Measurements from ENCODE around the gene ARL5A. TPM values are rescaled to one million over a fixed set of nuclear protein-coding genes. Genes with fewer than 3 reads are reported as not detected.

ARL5A gene
- total RNA-seq, 1 donor from 2014 or later = 21.9 TPM

DNA sequence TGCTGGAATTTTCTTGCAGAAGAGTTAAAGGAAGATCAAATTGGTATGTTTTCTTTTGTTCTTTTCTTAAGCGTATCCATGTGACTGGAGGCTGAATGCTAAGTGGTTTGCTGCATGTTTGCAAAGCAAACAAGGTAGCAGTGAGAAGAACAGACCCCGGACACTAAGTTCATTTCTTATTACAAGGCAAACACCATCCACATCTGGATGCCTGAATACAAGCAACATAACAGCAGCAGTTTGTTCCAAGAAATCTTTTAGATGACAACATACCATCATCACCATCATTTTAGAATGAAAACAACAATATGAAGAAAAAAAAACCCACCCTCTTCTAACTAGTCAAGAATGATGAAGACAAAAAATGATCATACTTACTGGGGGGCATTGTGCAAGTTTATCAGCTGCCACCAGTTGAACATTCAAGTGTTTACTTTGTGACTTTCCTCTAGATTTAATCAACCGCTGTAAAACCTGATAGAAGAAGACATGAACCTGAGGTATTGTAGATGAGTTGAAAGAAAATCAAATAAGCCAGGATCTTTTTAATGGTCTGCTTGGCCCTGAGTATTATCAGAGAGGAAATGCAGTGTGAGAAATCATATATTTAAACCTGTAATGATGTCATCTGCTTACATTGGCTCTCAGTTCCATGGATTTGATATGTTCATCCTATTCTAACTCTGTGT, 25.0 kb upstream of the ARL5A start:
- Histone ChIP-seq H3K27ac (ENCODE audit: low read depth, low read length) (no peak overlapping the region), H3K27me3 (ENCODE audit: control insufficient read depth in 3 of 3, insufficient read depth in 3 of 3, low read length in 3 of 3) (no peaks in the 10 kb centered on the region), H3K9me3 (ENCODE audit: control insufficient read depth in 3 of 3, low read length in 3 of 3) (no peaks in the 10 kb centered on the region)

DNA sequence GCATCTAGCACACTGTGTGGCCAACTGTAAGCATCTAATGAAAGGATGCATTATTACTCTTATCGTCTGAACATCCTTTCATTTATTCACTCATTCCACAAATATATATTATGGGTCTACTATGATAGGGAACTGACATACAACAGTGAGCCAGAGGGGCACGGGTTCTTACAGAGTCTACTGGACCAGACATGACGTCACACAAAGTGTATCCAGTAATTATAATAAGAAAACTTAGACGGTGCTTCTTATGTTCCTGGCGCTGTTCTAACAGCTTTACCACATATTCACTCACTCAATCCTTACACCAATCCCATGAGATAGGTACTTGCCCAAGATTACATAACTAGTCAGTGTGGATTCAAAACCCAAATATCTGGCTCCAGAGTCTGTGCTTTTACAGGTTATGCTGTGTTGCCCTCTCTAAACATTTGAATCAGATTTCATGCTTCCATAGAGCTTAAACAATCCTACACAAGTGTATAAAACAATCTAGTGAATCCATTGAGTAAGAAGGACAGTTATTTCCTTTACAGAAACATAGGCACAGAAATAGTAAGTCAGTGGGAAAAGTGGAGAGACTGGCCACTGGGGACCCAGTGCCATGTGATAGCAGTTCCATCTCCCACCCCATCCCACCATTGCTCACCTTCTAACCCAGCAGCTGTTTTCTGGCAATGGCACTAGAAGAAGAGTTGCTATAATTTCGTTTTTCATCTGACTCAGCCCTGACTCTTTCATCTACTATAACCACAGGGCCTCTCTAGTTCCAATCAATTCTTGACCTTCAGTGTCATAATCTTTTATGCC, 24.2 kb upstream of the ARL5A start:
- Histone ChIP-seq H3K4me3 (ENCODE audit: low read length in 3 of 3) (no peak overlapping the region), H3K27me3 (ENCODE audit: control insufficient read depth in 3 of 3, insufficient read depth in 3 of 3, low read length in 3 of 3) (no peaks in the 10 kb centered on the region), H3K9ac (ENCODE audit: low read depth in 1 of 3, low read length in 3 of 3) (no peak overlapping the region), H3K27ac (ENCODE audit: low read depth, low read length) (peak overlapping the region; percentile 23), H3K36me3 (ENCODE audit: control insufficient read depth in 3 of 3, insufficient read depth in 3 of 3, low read length in 3 of 3) (no peaks in the 10 kb centered on the region), H3K4me1 (ENCODE audit: control insufficient read depth in 3 of 3, insufficient read depth in 3 of 3, low read length in 3 of 3) (peaks cover 0 to 5% (median 0%) of the 10 kb centered on the region in 3 donors), H3K9me3 (ENCODE audit: control insufficient read depth in 3 of 3, low read length in 3 of 3) (no peaks in the 10 kb centered on the region)

More for the DNA sequence above, 25.0 kb upstream of the ARL5A start:
- H3K9ac ChIP-seq (ENCODE audit: low read depth in 1 of 3, low read length in 3 of 3) = no peak overlapping the region
- H3K4me1 ChIP-seq (ENCODE audit: control insufficient read depth in 3 of 3, insufficient read depth in 3 of 3, low read length in 3 of 3) = peaks cover 0 to 5% (median 0%) of the 10 kb centered on the region in 3 donors
- H3K36me3 ChIP-seq (ENCODE audit: control insufficient read depth in 3 of 3, insufficient read depth in 3 of 3, low read length in 3 of 3) = no peaks in the 10 kb centered on the region
- H3K4me3 ChIP-seq (ENCODE audit: low read length in 3 of 3) = no peak overlapping the region

DNA sequence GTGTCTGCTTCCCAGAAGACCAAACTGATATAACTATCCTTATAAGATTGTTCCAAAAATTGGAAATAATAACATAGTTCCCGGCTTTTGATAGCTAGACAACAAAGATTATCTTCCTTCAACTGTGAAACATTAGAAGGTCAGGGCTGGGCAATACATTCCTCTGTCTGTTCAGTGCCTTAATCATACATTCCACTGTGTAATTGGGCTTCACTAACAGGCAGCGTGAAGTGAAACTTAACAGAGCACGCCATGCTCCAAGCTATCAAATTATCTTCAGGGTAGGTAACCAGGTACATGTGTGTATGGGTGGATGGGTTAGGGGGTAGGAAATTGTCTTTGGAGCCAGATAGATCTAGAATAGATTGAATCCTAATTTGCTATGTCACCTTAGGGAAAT, 23.5 kb upstream of the ARL5A start:
- no peaks in the 10 kb centered on the region for H3K36me3 ChIP-seq (ENCODE audit: control insufficient read depth in 3 of 3, insufficient read depth in 3 of 3, low read length in 3 of 3)
- no peaks in the 10 kb centered on the region for H3K27me3 ChIP-seq (ENCODE audit: control insufficient read depth in 3 of 3, insufficient read depth in 3 of 3, low read length in 3 of 3)
- H3K27ac ChIP-seq (ENCODE audit: low read depth, low read length) = peak overlapping the region; percentile 23
- no peak overlapping the region for H3K4me3 ChIP-seq (ENCODE audit: low read length in 3 of 3)
- H3K4me1 ChIP-seq (ENCODE audit: control insufficient read depth in 3 of 3, insufficient read depth in 3 of 3, low read length in 3 of 3) = peaks cover 0 to 5% (median 0%) of the 10 kb centered on the region in 3 donors
- H3K9me3 ChIP-seq (ENCODE audit: control insufficient read depth in 3 of 3, low read length in 3 of 3) = no peaks in the 10 kb centered on the region
- H3K9ac ChIP-seq (ENCODE audit: low read depth in 1 of 3, low read length in 3 of 3) = no peak overlapping the region

DNA sequence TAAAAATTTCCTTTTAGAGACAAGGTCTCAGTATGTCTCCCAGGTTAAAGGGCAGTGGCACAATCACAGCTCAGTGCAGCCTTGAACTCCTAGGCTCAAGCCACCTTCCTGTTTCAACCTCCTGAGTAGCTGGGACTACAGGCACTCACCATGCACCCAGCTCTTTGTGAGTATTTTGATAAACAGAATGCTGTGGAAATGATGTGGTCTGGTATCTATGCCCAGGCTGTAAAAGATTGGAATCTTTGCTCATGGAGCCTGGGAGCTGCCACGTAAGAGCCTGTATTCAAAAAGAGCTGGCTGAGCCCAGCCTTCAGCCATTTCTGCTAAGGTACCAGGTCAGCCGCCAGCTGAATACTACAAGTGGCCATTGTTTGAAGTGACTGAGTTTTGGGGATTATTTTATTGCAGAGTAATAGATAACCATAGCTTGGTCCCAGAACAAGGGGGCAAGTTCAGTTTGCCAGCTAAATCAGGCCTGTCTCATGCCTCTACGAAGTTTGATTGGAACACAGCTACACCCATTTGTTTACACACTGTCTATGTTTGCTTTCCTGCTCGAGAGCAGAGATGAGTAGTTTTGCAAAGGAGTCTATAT, 21.3 kb upstream of the ARL5A start:
- no peaks in the 10 kb centered on the region for H3K9me3 ChIP-seq (ENCODE audit: control insufficient read depth in 3 of 3, low read length in 3 of 3)
- no peak overlapping the region for H3K27ac ChIP-seq (ENCODE audit: low read depth, low read length)
- H3K27me3 ChIP-seq (ENCODE audit: control insufficient read depth in 3 of 3, insufficient read depth in 3 of 3, low read length in 3 of 3) = no peaks in the 10 kb centered on the region
- peaks cover 0 to 5% (median 2%) of the 10 kb centered on the region in 3 donors for H3K4me1 ChIP-seq (ENCODE audit: control insufficient read depth in 3 of 3, insufficient read depth in 3 of 3, low read length in 3 of 3)
- H3K36me3 ChIP-seq (ENCODE audit: control insufficient read depth in 3 of 3, insufficient read depth in 3 of 3, low read length in 3 of 3) = no peaks in the 10 kb centered on the region
- H3K4me3 ChIP-seq (ENCODE audit: low read length in 3 of 3) = no peak overlapping the region
- no peak overlapping the region for H3K9ac ChIP-seq (ENCODE audit: low read depth in 1 of 3, low read length in 3 of 3)

DNA sequence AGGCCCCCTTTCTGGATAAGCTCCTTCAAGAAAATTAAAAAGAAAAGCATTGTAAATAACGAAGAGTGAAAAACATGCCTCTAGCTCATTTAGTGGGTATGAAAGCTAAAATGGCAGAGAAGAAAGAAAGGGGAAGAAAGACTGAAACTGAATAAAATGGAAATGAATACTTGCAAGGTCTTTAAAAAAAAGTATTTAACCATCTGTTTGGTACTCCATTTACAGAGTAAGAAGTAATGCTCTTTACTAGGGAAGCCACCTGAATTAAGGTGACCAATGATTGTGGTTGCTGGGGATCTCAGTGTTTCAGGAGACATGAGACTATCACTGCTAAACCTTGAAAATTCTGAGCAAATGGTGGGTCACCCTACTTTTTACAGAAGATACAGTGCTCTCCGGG, 17.7 kb upstream of the ARL5A start:
- no peak overlapping the region for H3K4me3 ChIP-seq (ENCODE audit: low read length in 3 of 3)
- peaks cover 0 to 4% (median 4%) of the 10 kb centered on the region in 3 donors for H3K4me1 ChIP-seq (ENCODE audit: control insufficient read depth in 3 of 3, insufficient read depth in 3 of 3, low read length in 3 of 3)
- no peaks in the 10 kb centered on the region for H3K36me3 ChIP-seq (ENCODE audit: control insufficient read depth in 3 of 3, insufficient read depth in 3 of 3, low read length in 3 of 3)
- H3K9me3 ChIP-seq (ENCODE audit: control insufficient read depth in 3 of 3, low read length in 3 of 3) = no peaks in the 10 kb centered on the region
- H3K27ac ChIP-seq (ENCODE audit: low read depth, low read length) = no peak overlapping the region
- H3K9ac ChIP-seq (ENCODE audit: low read depth in 1 of 3, low read length in 3 of 3) = no peak overlapping the region
- no peaks in the 10 kb centered on the region for H3K27me3 ChIP-seq (ENCODE audit: control insufficient read depth in 3 of 3, insufficient read depth in 3 of 3, low read length in 3 of 3)

DNA sequence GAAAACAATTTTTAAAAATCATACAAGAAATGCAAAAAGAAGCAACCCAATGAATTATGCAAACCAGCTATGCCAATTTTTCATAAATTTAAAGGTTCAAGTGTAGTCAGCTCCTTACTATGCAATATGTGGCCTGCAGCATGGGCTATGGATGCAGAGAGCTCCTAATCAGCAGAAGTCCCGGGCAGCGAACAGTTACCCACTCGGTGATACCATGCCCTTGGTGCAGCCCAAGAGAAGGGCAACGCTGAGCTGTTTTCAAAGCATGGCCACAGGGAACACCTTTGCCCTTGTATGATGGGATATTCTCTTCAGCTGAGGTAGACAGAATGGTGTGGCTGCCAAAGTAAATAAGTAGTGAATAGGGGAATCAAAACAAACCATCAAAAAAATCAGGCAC, 17.3 kb upstream of the ARL5A start:
- Histone ChIP-seq H3K9me3 (ENCODE audit: control insufficient read depth in 3 of 3, low read length in 3 of 3) (no peaks in the 10 kb centered on the region), H3K36me3 (ENCODE audit: control insufficient read depth in 3 of 3, insufficient read depth in 3 of 3, low read length in 3 of 3) (no peaks in the 10 kb centered on the region), H3K9ac (ENCODE audit: low read depth in 1 of 3, low read length in 3 of 3) (no peak overlapping the region), H3K4me1 (ENCODE audit: control insufficient read depth in 3 of 3, insufficient read depth in 3 of 3, low read length in 3 of 3) (peaks cover 0 to 4% (median 4%) of the 10 kb centered on the region in 3 donors), H3K27me3 (ENCODE audit: control insufficient read depth in 3 of 3, insufficient read depth in 3 of 3, low read length in 3 of 3) (no peaks in the 10 kb centered on the region), H3K4me3 (ENCODE audit: low read length in 3 of 3) (no peak overlapping the region), H3K27ac (ENCODE audit: low read depth, low read length) (no peak overlapping the region)

DNA sequence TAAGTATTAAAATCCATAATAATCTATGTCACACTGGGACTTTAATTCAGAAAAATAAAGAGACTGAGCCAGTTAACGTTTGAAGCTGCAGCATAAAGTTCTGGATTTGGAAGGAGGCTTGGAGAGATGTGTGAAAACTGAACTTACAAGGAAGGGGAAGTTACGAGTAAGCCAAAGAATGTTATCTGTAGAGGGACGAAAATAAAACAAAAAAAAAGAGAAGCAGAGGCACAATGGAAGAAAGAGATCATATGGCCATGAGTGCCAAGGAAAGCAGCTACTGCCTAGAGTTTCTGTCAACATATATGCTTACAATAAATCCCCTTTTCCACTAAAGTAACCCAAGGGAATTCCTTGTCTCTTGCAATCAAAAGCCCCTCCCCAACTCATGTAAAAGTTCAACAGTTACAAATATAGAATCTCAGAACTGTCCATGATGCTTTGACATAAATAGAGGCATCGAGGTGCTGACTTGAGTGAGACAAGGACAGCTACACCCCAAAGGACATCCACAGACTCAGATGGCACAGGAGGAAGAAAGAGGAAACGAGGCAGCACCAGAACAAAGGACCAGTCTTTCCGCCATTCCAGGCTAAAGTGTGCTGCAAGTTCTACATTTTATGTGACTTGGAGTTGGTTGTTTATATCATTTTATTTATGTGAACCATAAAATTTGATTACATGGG, 16.1 kb upstream of the ARL5A start:
- H3K27ac ChIP-seq (ENCODE audit: low read depth, low read length) = peak overlapping the region; percentile 5
- H3K27me3 ChIP-seq (ENCODE audit: control insufficient read depth in 3 of 3, insufficient read depth in 3 of 3, low read length in 3 of 3) = no peaks in the 10 kb centered on the region
- no peak overlapping the region for H3K4me3 ChIP-seq (ENCODE audit: low read length in 3 of 3)
- no peaks in the 10 kb centered on the region for H3K36me3 ChIP-seq (ENCODE audit: control insufficient read depth in 3 of 3, insufficient read depth in 3 of 3, low read length in 3 of 3)
- no peak overlapping the region for H3K9ac ChIP-seq (ENCODE audit: low read depth in 1 of 3, low read length in 3 of 3)
- H3K4me1 ChIP-seq (ENCODE audit: control insufficient read depth in 3 of 3, insufficient read depth in 3 of 3, low read length in 3 of 3) = peaks cover 0 to 4% (median 4%) of the 10 kb centered on the region in 3 donors
- no peaks in the 10 kb centered on the region for H3K9me3 ChIP-seq (ENCODE audit: control insufficient read depth in 3 of 3, low read length in 3 of 3)

DNA sequence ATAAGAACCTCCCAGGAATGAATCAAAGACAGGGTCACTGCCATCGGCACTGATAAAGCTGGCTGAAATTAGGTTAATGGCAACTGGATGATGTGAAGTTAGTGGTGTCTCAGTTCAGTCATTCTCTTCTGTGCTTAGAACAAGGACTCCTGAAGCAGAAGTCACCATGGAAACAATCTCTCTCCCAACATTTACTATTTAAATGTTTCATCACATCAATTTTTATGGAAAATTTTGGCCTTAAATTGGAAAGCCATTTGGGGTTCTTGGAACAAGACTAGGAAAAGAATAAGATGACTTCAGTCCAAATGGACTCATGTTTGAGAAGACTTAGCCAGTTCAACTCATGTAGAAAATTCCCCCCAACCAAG, 15.5 kb upstream of the ARL5A start:
- H3K36me3 ChIP-seq (ENCODE audit: control insufficient read depth in 3 of 3, insufficient read depth in 3 of 3, low read length in 3 of 3) = no peaks in the 10 kb centered on the region
- no peak overlapping the region for H3K27ac ChIP-seq (ENCODE audit: low read depth, low read length)
- H3K9ac ChIP-seq (ENCODE audit: low read depth in 1 of 3, low read length in 3 of 3) = no peak overlapping the region
- H3K27me3 ChIP-seq (ENCODE audit: control insufficient read depth in 3 of 3, insufficient read depth in 3 of 3, low read length in 3 of 3) = no peaks in the 10 kb centered on the region
- peaks cover 0 to 4% (median 4%) of the 10 kb centered on the region in 3 donors for H3K4me1 ChIP-seq (ENCODE audit: control insufficient read depth in 3 of 3, insufficient read depth in 3 of 3, low read length in 3 of 3)
- H3K9me3 ChIP-seq (ENCODE audit: control insufficient read depth in 3 of 3, low read length in 3 of 3) = no peaks in the 10 kb centered on the region
- H3K4me3 ChIP-seq (ENCODE audit: low read length in 3 of 3) = no peak overlapping the region

DNA sequence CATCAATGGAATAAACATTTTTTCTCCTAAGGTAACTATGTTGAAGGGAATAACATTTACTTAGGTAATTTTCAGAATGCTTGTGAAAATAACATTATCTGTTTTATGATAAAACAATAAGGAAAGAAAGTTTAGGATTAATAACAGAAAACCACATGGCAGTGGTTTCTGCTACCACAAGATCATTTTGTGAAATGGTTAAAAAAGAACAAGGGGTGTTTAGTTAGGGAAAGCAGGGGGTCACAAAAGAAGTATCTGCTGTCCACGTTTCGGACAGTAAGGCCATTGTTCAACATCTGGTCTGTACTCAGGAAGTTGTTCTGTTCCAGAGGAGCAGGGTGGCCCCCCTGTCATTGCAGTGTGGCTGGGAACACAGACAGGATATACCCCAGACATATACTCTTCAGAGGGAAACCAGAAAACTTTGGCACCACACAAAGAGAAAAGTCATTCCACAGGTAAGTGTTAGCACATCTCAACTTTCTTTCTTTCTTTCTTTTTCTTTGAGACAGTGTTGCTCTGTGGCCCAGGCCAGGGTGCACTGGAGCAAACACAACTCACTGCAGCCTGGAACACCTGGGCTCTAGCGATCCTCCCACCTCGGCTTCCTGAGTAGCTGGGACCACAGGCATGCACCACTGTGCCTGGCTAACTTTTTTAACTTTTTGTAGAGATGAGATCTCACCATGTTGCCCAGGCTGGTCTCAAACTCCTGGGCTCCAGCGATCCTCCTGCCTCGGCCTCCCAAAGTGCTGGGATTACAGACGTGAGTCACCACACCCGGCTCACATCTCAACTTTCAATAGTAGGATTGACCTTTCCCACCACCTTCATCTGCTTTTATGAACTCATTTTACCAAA, 14.8 kb upstream of the ARL5A start:
- H3K4me3 ChIP-seq (ENCODE audit: low read length in 3 of 3) = no peak overlapping the region
- no peak overlapping the region for H3K9ac ChIP-seq (ENCODE audit: low read depth in 1 of 3, low read length in 3 of 3)
- H3K4me1 ChIP-seq (ENCODE audit: control insufficient read depth in 3 of 3, insufficient read depth in 3 of 3, low read length in 3 of 3) = peaks cover 0 to 4% (median 4%) of the 10 kb centered on the region in 3 donors
- H3K27me3 ChIP-seq (ENCODE audit: control insufficient read depth in 3 of 3, insufficient read depth in 3 of 3, low read length in 3 of 3) = no peaks in the 10 kb centered on the region
- H3K9me3 ChIP-seq (ENCODE audit: control insufficient read depth in 3 of 3, low read length in 3 of 3) = no peaks in the 10 kb centered on the region
- no peak overlapping the region for H3K27ac ChIP-seq (ENCODE audit: low read depth, low read length)
- no peaks in the 10 kb centered on the region for H3K36me3 ChIP-seq (ENCODE audit: control insufficient read depth in 3 of 3, insufficient read depth in 3 of 3, low read length in 3 of 3)

Measured in skeletal muscle tissue (tissue), 4 donors.